ENCODE data around the gene DAAM1.

The DAAM1 gene

GRCh38 chr14:59265808-59266207, 77.3 kb downstream of the DAAM1 start:
- DNase-seq = no peak

GRCh38 chr14:59267046-59267445, 78.6 kb downstream of the DAAM1 start:
- no peak for DNase-seq

- DNase-seq = no peak
Measured at GRCh38 chr14:59268011-59268410, 79.5 kb downstream of the DAAM1 start.

- no peak for DNase-seq
Measured at GRCh38 chr14:59268858-59269257, 80.4 kb downstream of the DAAM1 start.

- DNase-seq = no peak
Measured at GRCh38 chr14:59269466-59269865, 81.0 kb downstream of the DAAM1 start.

- DNase-seq = no peak
Measured at GRCh38 chr14:59271256-59271655, 82.8 kb downstream of the DAAM1 start.

- DNase-seq = no peak
Measured at GRCh38 chr14:59271734-59272133, 83.3 kb downstream of the DAAM1 start.

- no peak for DNase-seq
Measured at GRCh38 chr14:59272633-59273032, 84.2 kb downstream of the DAAM1 start.

GRCh38 chr14:59273737-59274136, 85.3 kb downstream of the DAAM1 start:
- DNase-seq = no peak

GRCh38 chr14:59274991-59275391, 86.5 kb downstream of the DAAM1 start:
- no peak for DNase-seq

- DNase-seq = no peak
Measured at GRCh38 chr14:59275668-59276067, 87.2 kb downstream of the DAAM1 start.

- no peak for DNase-seq
Measured at GRCh38 chr14:59276235-59276634, 87.8 kb downstream of the DAAM1 start.

GRCh38 chr14:59277659-59278058, 89.2 kb downstream of the DAAM1 start:
- DNase-seq = no peak

- DNase-seq = no peak
Measured at GRCh38 chr14:59278111-59278510, 89.6 kb downstream of the DAAM1 start.

GRCh38 chr14:59280961-59281360, 92.5 kb downstream of the DAAM1 start:
- no peak for DNase-seq

- DNase-seq = no peak
Measured at GRCh38 chr14:59281609-59282377, 93.3 kb downstream of the DAAM1 start.

- no peak for DNase-seq
Measured at GRCh38 chr14:59282378-59282765, 93.9 kb downstream of the DAAM1 start.

GRCh38 chr14:59283361-59283760, 94.9 kb downstream of the DAAM1 start:
- no peak for DNase-seq

- DNase-seq = no peak
Measured at GRCh38 chr14:59284059-59284458, 95.6 kb downstream of the DAAM1 start.

GRCh38 chr14:59292028-59292427, 103.6 kb downstream of the DAAM1 start:
- no peak for DNase-seq

- no peak for DNase-seq
Measured at GRCh38 chr14:59292921-59293534, 104.6 kb downstream of the DAAM1 start.

- DNase-seq = no peak
Measured at GRCh38 chr14:59293935-59294661, 105.6 kb downstream of the DAAM1 start.

GRCh38 chr14:59294662-59294992, 106.2 kb downstream of the DAAM1 start:
- DNase-seq = no peak

- DNase-seq = no peak
Measured at GRCh38 chr14:59295951-59296350, 107.5 kb downstream of the DAAM1 start.
